ENCODE results near the gene ASIC3. TPM values are rescaled to one million over a fixed set of nuclear protein-coding genes. Genes with fewer than 3 reads are reported as not detected.
A peak's percentile ranks its signal among the peaks of the same experiment; 100 is the strongest.

Gene ASIC3
- polyA plus RNA-seq, 2 of the 4 experiments (the other 2 are of a cell fraction): 4.1 to 9.8 TPM

DNA sequence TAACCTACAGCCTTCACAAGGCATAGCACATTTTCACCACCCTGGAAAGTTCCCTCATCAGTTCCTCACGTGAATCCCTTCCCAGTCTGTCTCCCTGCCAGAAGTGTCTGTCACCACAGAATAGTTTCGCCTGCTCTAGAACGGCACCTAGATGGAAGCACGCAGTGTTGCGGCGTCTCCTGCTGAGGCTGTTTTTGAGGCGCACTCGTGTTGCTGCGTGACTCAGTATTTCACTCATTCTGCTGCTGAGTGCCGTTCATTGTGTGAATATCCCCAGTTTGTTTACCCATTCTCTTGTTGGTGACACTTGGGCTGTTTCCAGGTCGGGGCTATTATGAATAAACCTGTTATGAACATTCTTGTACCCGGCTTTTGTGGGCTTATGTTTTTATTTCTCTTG, 44.8 kb upstream of the ASIC3 start:
- Histone ChIP-seq H3K9me3 (no peaks in the 10 kb centered on the region), H3K4me1 (0 out of 3 replicates have a peak, but pooled peaks cover 5% of the 10 kb centered on the region), H3K4me3 (no peak overlapping the region), H3K27ac (no peak overlapping the region), H3K4me2 (0 out of 3 replicates have a peak overlapping the region, but pooled peaks have one; percentile 21)
- DNase-seq (ENCODE audit: low read depth in 1 of 2, low spot score in 1 of 2) (peak in 1 of 2 experiments; percentile 40), ATAC-seq (peak; percentile 37 to 40; a peak in 4 of 6 replicates), FAIRE-seq (no peak)
- no peak for TF ChIP-seq FOSL2 (IDR thresholded peaks at IDR 0.05)
- TF ChIP-seq FOSL2 (CRISPR knock-in tag; IDR thresholded peaks at IDR 0.05): peak; percentile 5; the same call in 1 of the 2 replicates
- TF ChIP-seq, protein P1, sequence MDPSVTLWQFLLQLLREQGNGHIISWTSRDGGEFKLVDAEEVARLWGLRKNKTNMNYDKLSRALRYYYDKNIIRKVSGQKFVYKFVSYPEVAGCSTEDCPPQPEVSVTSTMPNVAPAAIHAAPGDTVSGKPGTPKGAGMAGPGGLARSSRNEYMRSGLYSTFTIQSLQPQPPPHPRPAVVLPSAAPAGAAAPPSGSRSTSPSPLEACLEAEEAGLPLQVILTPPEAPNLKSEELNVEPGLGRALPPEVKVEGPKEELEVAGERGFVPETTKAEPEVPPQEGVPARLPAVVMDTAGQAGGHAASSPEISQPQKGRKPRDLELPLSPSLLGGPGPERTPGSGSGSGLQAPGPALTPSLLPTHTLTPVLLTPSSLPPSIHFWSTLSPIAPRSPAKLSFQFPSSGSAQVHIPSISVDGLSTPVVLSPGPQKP (IDR thresholded peaks at IDR 0.05; ENCODE audit: low read depth, low read length): no peak
- CTCF ChIA-PET: interaction anchor here (1.0 to 11.2 kb wide), 4 partner anchors 17 to 108 kb away, joined by 3 to 110 read pairs (median 16); partner anchors contain the start of gene ATG9B
- POLR2A ChIA-PET: no interaction called here
- WGBS (ENCODE audit: missing lambda C conversion rate): 11% methylated on average over 12 of the region's 12 CpGs

DNA sequence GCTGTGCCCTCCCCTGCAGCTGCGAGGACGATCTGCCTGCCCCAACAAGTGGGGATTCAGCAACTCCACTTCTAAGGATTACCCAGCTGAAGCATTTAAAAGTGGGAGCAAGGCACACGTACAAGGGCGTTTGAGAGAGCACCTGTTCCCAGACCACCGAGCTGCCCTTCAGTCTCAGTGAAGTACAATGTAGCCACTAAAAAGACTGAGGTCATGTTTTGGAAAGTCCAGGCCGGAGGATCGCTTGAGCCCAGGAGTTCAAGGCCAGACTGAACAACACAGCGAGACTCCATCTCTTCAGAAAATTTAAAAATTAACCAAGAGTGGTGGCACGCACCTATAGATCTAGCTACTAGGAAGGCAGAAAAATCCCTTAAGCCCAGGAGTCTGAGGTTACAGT, 42.8 kb upstream of the ASIC3 start:
- no peak for FAIRE-seq
- Histone ChIP-seq H3K4me3 (no peak overlapping the region), H3K4me1 (peaks cover 17% of the 10 kb centered on the region; the same call in 1 of the 3 replicates), H3K9me3 (no peaks in the 10 kb centered on the region), H3K4me2 (no peak overlapping the region), H3K27ac (no peak overlapping the region)
- DNase-seq (ENCODE audit: low read depth in 1 of 2, low spot score in 1 of 2): no peak
- ChIA-PET CTCF (interaction anchor here (1.2 to 11.2 kb wide), 6 partner anchors 15 to 108 kb away, joined by 3 to 110 read pairs (median 9); partner anchors contain the start of gene ATG9B), POLR2A (no interaction called here)
- 66% methylated on average over 9 of the region's 9 CpGs for WGBS (ENCODE audit: missing lambda C conversion rate)
- no peak for ATAC-seq
- TF ChIP-seq RFX5 (IDR thresholded peaks at IDR 0.05) (no peak), RARB (CRISPR knock-in tag; IDR thresholded peaks at IDR 0.05) (no peak), POLR2A (IDR thresholded peaks at IDR 0.05; ENCODE audit: low read length) (no peak), FOSB (CRISPR knock-in tag; IDR thresholded peaks at IDR 0.05) (no peak), NR3C1 (IDR thresholded peaks at IDR 0.05) (no peak), GATA3 (IDR thresholded peaks at IDR 0.05; ENCODE audit: borderline replicate concordance) (no peak), KDM5A (IDR thresholded peaks at IDR 0.05) (no peak), CHD2 (IDR thresholded peaks at IDR 0.05; ENCODE audit: low read length, partially characterized antibody) (no peak), JUNB (IDR thresholded peaks at IDR 0.05) (no peak), ZFP36 (IDR thresholded peaks at IDR 0.05; ENCODE audit: borderline replicate concordance, partially characterized antibody) (no peak), RNF2 (IDR thresholded peaks at IDR 0.05; ENCODE audit: borderline replicate concordance, low read depth) (no peak), EHF (CRISPR knock-in tag; IDR thresholded peaks at IDR 0.05) (no peak), TP53 (CRISPR knock-in tag; IDR thresholded peaks at IDR 0.05) (no peak), JUN (IDR thresholded peaks at IDR 0.05) (no peak), EP300 (IDR thresholded peaks at IDR 0.05) (no peak)
- TF ChIP-seq, protein P2, sequence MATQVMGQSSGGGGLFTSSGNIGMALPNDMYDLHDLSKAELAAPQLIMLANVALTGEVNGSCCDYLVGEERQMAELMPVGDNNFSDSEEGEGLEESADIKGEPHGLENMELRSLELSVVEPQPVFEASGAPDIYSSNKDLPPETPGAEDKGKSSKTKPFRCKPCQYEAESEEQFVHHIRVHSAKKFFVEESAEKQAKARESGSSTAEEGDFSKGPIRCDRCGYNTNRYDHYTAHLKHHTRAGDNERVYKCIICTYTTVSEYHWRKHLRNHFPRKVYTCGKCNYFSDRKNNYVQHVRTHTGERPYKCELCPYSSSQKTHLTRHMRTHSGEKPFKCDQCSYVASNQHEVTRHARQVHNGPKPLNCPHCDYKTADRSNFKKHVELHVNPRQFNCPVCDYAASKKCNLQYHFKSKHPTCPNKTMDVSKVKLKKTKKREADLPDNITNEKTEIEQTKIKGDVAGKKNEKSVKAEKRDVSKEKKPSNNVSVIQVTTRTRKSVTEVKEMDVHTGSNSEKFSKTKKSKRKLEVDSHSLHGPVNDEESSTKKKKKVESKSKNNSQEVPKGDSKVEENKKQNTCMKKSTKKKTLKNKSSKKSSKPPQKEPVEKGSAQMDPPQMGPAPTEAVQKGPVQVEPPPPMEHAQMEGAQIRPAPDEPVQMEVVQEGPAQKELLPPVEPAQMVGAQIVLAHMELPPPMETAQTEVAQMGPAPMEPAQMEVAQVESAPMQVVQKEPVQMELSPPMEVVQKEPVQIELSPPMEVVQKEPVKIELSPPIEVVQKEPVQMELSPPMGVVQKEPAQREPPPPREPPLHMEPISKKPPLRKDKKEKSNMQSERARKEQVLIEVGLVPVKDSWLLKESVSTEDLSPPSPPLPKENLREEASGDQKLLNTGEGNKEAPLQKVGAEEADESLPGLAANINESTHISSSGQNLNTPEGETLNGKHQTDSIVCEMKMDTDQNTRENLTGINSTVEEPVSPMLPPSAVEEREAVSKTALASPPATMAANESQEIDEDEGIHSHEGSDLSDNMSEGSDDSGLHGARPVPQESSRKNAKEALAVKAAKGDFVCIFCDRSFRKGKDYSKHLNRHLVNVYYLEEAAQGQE (IDR thresholded peaks at IDR 0.05): no peak
- TF ChIP-seq, protein P3, sequence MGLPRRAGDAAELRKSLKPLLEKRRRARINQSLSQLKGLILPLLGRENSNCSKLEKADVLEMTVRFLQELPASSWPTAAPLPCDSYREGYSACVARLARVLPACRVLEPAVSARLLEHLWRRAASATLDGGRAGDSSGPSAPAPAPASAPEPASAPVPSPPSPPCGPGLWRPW (IDR thresholded peaks at IDR 0.05): no peak
- TF ChIP-seq, protein P4, sequence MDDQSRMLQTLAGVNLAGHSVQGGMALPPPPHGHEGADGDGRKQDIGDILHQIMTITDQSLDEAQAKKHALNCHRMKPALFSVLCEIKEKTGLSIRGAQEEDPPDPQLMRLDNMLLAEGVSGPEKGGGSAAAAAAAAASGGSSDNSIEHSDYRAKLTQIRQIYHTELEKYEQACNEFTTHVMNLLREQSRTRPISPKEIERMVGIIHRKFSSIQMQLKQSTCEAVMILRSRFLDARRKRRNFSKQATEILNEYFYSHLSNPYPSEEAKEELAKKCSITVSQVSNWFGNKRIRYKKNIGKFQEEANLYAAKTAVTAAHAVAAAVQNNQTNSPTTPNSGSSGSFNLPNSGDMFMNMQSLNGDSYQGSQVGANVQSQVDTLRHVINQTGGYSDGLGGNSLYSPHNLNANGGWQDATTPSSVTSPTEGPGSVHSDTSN (IDR thresholded peaks at IDR 0.05): no peak
- TF ChIP-seq, protein P5, sequence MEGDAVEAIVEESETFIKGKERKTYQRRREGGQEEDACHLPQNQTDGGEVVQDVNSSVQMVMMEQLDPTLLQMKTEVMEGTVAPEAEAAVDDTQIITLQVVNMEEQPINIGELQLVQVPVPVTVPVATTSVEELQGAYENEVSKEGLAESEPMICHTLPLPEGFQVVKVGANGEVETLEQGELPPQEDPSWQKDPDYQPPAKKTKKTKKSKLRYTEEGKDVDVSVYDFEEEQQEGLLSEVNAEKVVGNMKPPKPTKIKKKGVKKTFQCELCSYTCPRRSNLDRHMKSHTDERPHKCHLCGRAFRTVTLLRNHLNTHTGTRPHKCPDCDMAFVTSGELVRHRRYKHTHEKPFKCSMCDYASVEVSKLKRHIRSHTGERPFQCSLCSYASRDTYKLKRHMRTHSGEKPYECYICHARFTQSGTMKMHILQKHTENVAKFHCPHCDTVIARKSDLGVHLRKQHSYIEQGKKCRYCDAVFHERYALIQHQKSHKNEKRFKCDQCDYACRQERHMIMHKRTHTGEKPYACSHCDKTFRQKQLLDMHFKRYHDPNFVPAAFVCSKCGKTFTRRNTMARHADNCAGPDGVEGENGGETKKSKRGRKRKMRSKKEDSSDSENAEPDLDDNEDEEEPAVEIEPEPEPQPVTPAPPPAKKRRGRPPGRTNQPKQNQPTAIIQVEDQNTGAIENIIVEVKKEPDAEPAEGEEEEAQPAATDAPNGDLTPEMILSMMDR (IDR thresholded peaks at IDR 0.05): no peak
- TF ChIP-seq, protein P6, sequence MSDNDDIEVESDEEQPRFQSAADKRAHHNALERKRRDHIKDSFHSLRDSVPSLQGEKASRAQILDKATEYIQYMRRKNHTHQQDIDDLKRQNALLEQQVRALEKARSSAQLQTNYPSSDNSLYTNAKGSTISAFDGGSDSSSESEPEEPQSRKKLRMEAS (IDR thresholded peaks at IDR 0.05): no peak

Data from A549 (cell line).